ENCODE results near the gene RELA. TPM values are rescaled to one million over a fixed set of nuclear protein-coding genes. Genes with fewer than 3 reads are reported as not detected.

The RELA gene
- total RNA-seq, 2 experiments from 2014 or later: 76.9 to 109 TPM

DNA sequence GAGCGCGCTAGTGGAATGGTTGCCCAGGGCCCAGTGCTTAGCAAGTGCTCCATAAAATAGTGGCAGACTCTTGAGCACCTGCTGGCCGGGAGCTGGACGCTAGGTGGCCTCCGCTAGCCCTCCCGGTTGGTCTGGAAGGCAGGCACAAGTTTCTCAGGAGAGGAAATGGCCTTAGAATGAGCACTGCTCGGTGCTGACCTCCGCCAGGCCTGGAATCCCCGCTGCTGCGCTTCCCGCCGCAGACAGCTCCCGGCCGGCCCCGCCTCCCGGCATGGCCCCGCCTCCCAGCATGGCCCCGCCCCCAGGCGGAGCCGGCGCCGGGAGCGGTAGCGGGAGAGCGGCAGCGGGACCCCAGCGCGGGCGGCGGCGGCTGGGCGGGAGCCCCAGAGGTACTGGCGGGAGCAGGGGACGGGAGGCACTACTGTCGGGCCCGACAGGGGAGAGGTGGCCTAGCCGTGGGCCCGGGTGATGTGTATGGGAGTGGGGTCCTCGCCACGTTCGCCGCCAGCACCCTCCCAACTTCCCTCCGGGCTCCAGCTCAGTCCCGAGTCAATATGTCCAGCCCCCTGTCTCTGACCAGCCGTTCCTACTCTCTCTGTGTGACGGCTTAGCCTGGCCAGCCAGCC, 24.8 kb downstream of the RELA start, which contains the start of gene SIPA1:
TSS of gene SIPA1 (plus strand) at position 308 of the 626 bp plus-strand sequence. CDS start 2,821 bp downstream, outside the sequence.
- H3K27me3 Mint-ChIP-seq: no peaks in the 10 kb centered on the region
- peaks cover 43% of the 10 kb centered on the region for H3K36me3 Mint-ChIP-seq (ENCODE audit: low read depth)
- H3K9me3 Mint-ChIP-seq (ENCODE audit: low read depth): no peaks in the 10 kb centered on the region
- ATAC-seq (peak; percentile 67), DNase-seq (peak; percentile 86)
- peaks cover 43% of the 10 kb centered on the region for H3K4me1 Mint-ChIP-seq
- ChIA-PET POLR2A (interaction anchor here (0.7 to 3.2 kb wide), 5 partner anchors 15 to 82 kb away, joined by 3 to 18 read pairs (median 5); partner anchors contain the start of genes PCNX3 and RNASEH2C), CTCF (interaction anchor here (0.5 to 2.9 kb wide), 15 partner anchors 12 to 311 kb away, joined by 3 to 13 read pairs (median 3); partner anchors contain the start of genes FIBP, KAT5, MUS81 and PCNX3)
- H3K4me3 Mint-ChIP-seq: peak within 1 kb of the TSS; percentile 90
- intact Hi-C loops (cut with DNase I, micrococcal nuclease): loop anchor here (1.0 to 2.0 kb wide), 11 partner anchors 14 to 364 kb away; partner anchors contain the start of genes PCNX3 (in 2 of the 2), BANF1 (in 1 of the 2), CCDC85B (in 1 of the 2) and EIF1AD (in 1 of the 2)
- peak within 1 kb of the TSS; percentile 95 for H3K27ac Mint-ChIP-seq

DNA sequence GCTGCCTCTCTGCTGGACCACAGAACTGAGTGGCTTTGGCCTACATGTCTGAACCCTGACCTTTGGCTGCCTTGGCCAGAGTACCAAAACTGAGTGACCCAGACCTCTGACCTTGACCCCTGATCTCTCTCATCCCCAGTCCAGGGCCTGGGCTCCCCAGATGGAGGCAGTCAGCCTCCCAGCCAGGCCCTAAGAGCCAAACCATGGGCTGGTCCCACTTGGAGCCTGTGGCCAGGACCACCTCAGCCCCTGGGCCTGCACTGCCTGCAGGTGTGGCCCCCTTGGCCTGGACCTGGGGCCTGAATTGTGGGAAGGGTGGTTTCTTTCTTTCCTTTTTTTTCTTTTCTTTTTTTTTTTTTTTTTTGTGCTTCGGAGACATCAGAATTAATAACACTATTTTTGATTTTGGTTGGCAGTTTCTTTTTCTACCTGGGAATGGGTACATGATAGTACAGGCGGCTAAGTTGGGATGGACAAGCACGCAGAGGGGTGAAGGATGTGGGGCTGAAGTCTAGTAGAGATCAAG, 25.6 kb downstream of the RELA start:
- DNase-seq (no peak), ATAC-seq (no peak)
- Mint-ChIP-seq H3K36me3 (ENCODE audit: low read depth) (peaks cover 41% of the 10 kb centered on the region), H3K9me3 (ENCODE audit: low read depth) (no peaks in the 10 kb centered on the region), H3K4me3 (peak overlapping the region; percentile 90), H3K27me3 (no peaks in the 10 kb centered on the region), H3K4me1 (peaks cover 42% of the 10 kb centered on the region), H3K27ac (peak overlapping the region; percentile 82)
- ChIA-PET POLR2A (interaction anchor here (0.7 to 3.2 kb wide), 4 partner anchors 16 to 83 kb away, joined by 3 to 18 read pairs (median 7); partner anchors contain the start of genes PCNX3 and RNASEH2C), CTCF (interaction anchor here (0.7 to 2.9 kb wide), 6 partner anchors 11 to 251 kb away, joined by 3 to 13 read pairs (median 4); partner anchors contain the start of gene FIBP)
- intact Hi-C loops (cut with DNase I, micrococcal nuclease): no loop called here

DNA sequence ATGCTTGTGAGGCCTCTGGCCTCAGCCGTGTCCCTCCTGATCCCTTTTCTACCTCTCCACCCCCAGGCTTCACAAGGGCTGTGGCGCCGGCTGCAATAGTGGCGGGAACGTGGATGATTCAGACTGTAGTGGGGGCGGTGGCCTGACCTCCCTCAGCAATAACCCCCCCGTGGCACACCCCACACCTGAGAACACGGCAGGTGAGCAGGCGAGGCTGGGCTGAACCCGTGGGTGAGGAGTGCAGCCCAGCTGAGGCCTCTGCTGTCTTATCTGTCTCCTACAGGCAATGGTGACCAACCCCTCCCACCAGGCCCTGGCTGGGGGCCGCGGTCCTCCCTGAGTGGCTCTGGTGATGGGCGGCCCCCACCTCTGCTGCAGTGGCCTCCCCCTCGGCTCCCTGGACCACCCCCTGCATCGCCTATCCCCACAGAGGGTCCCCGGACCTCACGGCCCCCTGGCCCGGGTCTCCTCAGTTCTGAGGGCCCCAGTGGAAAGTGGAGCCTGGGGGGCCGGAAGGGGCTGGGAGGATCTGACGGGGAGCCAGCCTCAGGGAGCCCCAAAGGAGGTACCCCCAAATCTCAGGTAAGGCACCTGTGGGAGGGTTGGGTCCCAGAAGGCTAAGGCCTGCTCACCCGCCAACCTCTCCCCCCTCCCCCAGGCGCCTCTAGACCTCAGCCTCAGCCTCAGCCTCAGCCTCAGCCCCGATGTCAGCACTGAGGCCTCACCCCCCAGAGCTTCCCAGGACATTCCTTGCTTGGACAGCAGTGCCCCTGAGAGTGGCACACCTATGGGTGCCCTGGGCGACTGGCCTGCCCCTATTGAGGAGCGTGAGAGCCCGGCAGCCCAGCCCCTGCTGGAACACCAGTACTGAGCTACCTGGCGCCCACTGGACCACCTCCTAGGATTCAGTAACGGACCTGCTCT, 26.3 kb downstream of the RELA start:
- DNase-seq: no peak
- ChIA-PET CTCF (interaction anchor here (0.9 to 2.9 kb wide), 2 partner anchors 11 to 20 kb away, joined by 3 to 13 read pairs; no protein-coding TSS in a partner anchor), POLR2A (no interaction called here)
- Mint-ChIP-seq H3K36me3 (ENCODE audit: low read depth) (peaks cover 39% of the 10 kb centered on the region), H3K4me1 (peaks cover 35% of the 10 kb centered on the region), H3K9me3 (ENCODE audit: low read depth) (no peaks in the 10 kb centered on the region), H3K27me3 (no peaks in the 10 kb centered on the region), H3K27ac (peak overlapping the region; percentile 72), H3K4me3 (no peak overlapping the region)
- intact Hi-C loops (cut with DNase I, micrococcal nuclease): no loop called here
- no peak for ATAC-seq

DNA sequence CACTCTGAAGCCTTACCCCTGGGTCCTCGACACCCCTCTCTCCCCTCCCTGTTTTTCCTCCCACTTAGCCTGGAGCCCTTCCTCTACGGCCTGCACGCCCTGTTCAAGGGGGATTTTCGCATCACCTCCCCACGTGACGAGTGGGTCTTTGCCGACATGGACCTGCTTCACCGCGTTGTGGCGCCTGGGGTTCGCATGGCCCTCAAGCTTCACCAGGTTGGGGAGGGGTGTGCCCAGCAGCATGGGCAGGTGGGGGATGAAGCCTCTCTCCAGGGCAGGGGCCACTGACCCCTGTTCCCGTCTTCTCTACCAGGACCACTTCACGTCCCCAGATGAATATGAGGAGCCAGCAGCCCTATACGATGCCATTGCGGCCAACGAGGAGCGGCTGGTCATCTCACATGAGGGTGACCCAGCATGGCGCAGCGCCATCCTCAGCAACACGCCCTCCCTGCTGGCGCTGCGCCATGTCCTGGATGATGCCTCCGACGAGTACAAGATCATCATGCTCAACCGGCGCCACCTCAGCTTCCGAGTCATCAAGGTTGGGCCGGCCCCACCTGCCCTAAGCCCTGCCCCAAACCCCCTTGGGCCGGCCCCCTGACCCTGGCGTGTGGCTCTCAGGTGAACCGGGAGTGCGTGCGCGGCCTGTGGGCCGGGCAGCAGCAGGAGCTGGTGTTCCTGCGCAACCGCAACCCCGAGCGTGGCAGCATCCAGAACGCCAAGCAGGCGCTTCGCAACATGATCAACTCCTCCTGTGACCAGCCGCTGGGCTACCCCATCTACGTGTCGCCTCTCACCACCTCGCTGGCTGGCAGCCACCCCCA, 27.6 kb downstream of the RELA start:
- POLR2A ChIA-PET: no interaction called here
- Mint-ChIP-seq H3K27me3 (no peaks in the 10 kb centered on the region), H3K4me1 (peaks cover 28% of the 10 kb centered on the region), H3K9me3 (ENCODE audit: low read depth) (no peaks in the 10 kb centered on the region), H3K36me3 (ENCODE audit: low read depth) (peaks cover 34% of the 10 kb centered on the region), H3K27ac (peak overlapping the region; percentile 8), H3K4me3 (no peak overlapping the region)
- DNase-seq (no peak), ATAC-seq (no peak)
- intact Hi-C loops (cut with DNase I, micrococcal nuclease): no loop called here
- CTCF ChIA-PET: interaction anchor here (1.5 kb wide), 1 partner anchor 12 kb away, joined by 4 read pairs; no protein-coding TSS in a partner anchor

DNA sequence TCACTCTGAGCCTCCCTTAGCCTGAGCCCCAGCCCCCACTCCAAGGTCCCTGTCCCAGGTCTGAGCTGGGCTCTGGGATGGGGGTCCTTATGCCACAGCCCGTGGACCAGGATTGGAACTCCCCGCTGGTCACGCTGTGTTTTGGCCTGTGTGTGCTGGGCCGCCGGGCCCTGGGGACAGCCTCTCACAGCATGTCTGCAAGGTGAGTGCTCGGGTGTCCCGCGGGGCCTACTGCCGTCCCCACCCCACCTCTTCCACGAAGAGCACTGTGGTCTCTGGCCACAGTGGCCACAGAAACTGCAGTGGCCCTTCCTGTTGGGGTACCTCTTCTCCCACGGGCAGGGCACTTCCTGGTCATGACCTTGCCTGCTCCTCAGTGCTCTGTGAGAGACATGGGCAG, 28.3 kb downstream of the RELA start:
- intact Hi-C loops (cut with DNase I, micrococcal nuclease): no loop called here
- H3K9me3 Mint-ChIP-seq (ENCODE audit: low read depth): no peaks in the 10 kb centered on the region
- ATAC-seq: no peak
- DNase-seq: no peak
- H3K36me3 Mint-ChIP-seq (ENCODE audit: low read depth): peaks cover 28% of the 10 kb centered on the region
- peaks cover 22% of the 10 kb centered on the region for H3K4me1 Mint-ChIP-seq
- CTCF ChIA-PET: interaction anchor here (1.5 kb wide), 1 partner anchor 11 kb away, joined by 4 read pairs; no protein-coding TSS in a partner anchor
- H3K4me3 Mint-ChIP-seq: no peak overlapping the region
- POLR2A ChIA-PET: interaction anchor here (1.0 kb wide), 1 partner anchor 29 kb away, joined by 3 read pairs; no protein-coding TSS in a partner anchor
- H3K27ac Mint-ChIP-seq: no peak overlapping the region
- no peaks in the 10 kb centered on the region for H3K27me3 Mint-ChIP-seq

DNA sequence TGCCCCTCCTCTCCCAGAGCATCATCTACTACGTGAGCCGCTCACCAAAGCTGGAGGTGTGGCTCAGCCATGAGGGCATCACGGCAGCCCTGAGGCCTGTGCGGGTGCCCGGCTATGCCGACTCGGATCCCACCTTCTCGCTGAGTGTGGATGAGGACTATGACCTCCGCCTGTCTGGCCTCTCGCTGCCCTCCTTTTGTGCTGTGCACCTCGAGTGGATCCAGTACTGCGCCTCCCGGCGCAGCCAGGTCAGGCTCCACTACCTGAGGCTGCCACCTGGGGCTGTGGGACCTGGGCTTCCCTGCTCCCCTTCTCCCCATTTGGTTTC, 28.6 kb downstream of the RELA start:
- Mint-ChIP-seq H3K4me1 (peaks cover 19% of the 10 kb centered on the region), H3K27ac (peak overlapping the region; percentile 67), H3K4me3 (no peak overlapping the region), H3K27me3 (no peaks in the 10 kb centered on the region), H3K36me3 (ENCODE audit: low read depth) (peaks cover 32% of the 10 kb centered on the region), H3K9me3 (ENCODE audit: low read depth) (no peaks in the 10 kb centered on the region)
- DNase-seq (no peak), ATAC-seq (no peak)
- ChIA-PET POLR2A (interaction anchor here (0.6 to 1.0 kb wide), 2 partner anchors 29 to 986 kb away, joined by 3 read pairs; no protein-coding TSS in a partner anchor), CTCF (interaction anchor here (1.5 kb wide), 1 partner anchor 10 kb away, joined by 4 read pairs; no protein-coding TSS in a partner anchor)
- intact Hi-C loops (cut with DNase I, micrococcal nuclease): no loop called here

DNA sequence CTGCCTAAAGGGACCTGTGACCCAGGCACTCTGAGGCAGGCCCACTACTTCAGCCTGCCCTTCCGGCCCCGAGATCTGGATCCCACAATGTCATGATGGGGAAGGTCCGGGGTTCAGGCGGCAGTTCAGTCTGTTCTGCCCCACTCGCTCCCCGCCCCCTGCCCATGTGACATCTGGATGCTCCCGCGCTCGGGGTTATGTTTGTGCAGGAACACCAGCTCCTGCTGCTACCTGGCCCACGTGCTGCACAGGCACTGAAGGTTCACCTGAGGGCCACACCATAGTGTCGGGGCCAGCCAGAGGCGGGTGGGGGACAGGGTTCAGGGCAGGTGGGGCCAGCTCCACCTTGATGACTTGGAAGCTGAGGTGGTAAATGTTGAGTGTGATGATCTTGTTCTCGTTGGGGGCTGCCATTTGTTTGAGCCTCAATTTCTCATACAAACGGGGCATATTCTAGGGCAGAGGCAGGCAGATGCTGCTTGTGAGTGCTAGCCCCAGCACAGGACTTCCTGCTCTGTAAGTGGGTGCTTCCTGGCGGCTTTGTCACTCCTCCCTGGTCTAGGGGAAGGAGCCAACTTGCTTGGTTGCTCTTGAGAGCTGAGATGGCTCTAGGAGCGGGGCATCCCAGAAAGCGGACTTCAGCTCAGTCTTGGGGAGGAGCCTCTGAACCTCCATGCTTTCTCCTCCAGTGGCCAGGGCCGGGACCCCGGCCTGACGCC, 29.2 kb downstream of the RELA start:
- Mint-ChIP-seq H3K4me1 (peaks cover 14% of the 10 kb centered on the region), H3K27me3 (no peaks in the 10 kb centered on the region), H3K27ac (peak overlapping the region; percentile 67), H3K36me3 (ENCODE audit: low read depth) (peaks cover 30% of the 10 kb centered on the region), H3K9me3 (ENCODE audit: low read depth) (no peaks in the 10 kb centered on the region), H3K4me3 (no peak overlapping the region)
- POLR2A ChIA-PET: interaction anchor here (0.6 to 1.4 kb wide), 5 partner anchors 11 to 987 kb away, joined by 3 to 6 read pairs (median 3); partner anchors contain the start of gene FIBP
- CTCF ChIA-PET: interaction anchor here (0.9 to 1.5 kb wide), 2 partner anchors 10 to 25 kb away, joined by 3 to 4 read pairs; no protein-coding TSS in a partner anchor
- DNase-seq (no peak), ATAC-seq (no peak)
- intact Hi-C loops (cut with DNase I, micrococcal nuclease): no loop called here

DNA sequence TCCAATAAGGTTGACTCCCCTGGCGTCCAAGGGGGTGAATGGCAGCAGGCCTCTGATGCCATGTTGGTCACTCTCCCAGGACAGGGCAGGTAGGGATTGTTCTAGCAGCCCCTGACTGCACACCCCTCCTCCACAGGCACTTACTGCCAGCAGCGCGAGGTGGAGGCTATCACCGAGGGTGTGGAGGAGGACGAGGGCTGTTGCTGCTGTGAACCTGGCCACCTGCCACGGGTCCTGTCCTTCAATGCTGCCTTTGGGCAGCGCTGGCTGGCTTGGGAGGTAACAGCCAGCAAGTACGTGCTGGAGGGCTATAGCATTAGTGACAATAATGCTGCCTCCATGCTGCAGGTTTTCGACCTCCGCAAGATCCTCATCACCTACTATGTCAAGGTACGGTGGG, 32.5 kb downstream of the RELA start:
- peaks cover 4% of the 10 kb centered on the region for H3K4me1 Mint-ChIP-seq
- ChIA-PET CTCF (interaction anchor here (1.2 kb wide), 1 partner anchor 150 kb away, joined by 4 read pairs; no protein-coding TSS in a partner anchor), POLR2A (no interaction called here)
- intact Hi-C loops (cut with DNase I, micrococcal nuclease): no loop called here
- ATAC-seq (no peak), DNase-seq (no peak)
- H3K9me3 Mint-ChIP-seq (ENCODE audit: low read depth): no peaks in the 10 kb centered on the region
- no peak overlapping the region for H3K27ac Mint-ChIP-seq
- H3K36me3 Mint-ChIP-seq (ENCODE audit: low read depth): peaks cover 42% of the 10 kb centered on the region
- no peaks in the 10 kb centered on the region for H3K27me3 Mint-ChIP-seq
- no peak overlapping the region for H3K4me3 Mint-ChIP-seq

DNA sequence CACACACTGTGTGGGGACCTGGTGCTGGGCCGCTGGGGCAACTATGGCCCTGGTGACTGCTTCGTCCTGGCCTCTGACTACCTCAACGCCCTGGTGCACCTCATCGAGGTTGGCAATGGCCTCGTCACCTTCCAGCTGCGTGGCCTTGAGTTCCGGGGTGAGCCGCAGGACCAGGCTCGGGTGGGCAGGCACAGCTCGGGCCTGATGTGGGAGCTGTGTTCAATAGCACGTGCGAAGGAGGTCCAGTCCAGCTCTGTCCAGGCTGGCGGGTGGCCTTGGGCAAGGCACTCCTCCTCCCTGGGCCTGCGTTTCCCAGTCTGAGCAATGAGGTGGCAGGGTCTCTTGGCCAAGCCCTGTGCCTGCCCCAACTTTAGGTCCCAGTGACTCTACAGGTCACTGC, 33.1 kb downstream of the RELA start:
- intact Hi-C loops (cut with DNase I, micrococcal nuclease): no loop called here
- DNase-seq (no peak), ATAC-seq (no peak)
- Mint-ChIP-seq H3K27ac (no peak overlapping the region), H3K36me3 (ENCODE audit: low read depth) (peaks cover 42% of the 10 kb centered on the region), H3K4me1 (peaks cover 4% of the 10 kb centered on the region), H3K4me3 (no peak overlapping the region), H3K9me3 (ENCODE audit: low read depth) (no peaks in the 10 kb centered on the region), H3K27me3 (no peaks in the 10 kb centered on the region)
- CTCF ChIA-PET: no interaction called here
- POLR2A ChIA-PET: no interaction called here

DNA sequence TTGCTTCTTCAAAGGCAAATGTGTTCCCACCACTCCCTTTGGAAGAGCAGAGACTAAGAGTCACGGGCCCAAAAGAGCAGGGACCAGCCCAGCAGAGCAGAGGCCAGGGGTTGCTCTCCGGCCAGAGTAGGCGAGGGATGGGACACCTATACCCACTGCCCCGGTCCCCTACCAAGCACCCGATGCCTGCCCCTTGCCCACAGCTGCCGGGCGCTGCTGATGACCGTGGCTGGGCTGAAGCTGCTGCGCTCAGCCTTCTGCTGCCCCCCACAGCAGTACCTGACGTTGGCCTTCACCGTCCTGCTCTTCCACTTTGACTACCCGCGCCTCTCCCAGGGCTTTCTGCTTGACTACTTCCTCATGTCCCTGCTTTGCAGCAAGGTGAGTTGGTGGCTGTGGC, 35.5 kb downstream of the RELA start:
- CTCF ChIA-PET: interaction anchor here (0.7 to 2.9 kb wide), 3 partner anchors 11 to 143 kb away, joined by 4 to 13 read pairs (median 7); partner anchors contain the start of gene SIPA1
- Mint-ChIP-seq H3K27me3 (no peaks in the 10 kb centered on the region), H3K4me1 (no peaks in the 10 kb centered on the region), H3K36me3 (ENCODE audit: low read depth) (peaks cover 48% of the 10 kb centered on the region), H3K9me3 (ENCODE audit: low read depth) (no peaks in the 10 kb centered on the region), H3K4me3 (no peak overlapping the region), H3K27ac (no peak overlapping the region)
- no peak for ATAC-seq
- POLR2A ChIA-PET: no interaction called here
- intact Hi-C loops (cut with DNase I, micrococcal nuclease): loop anchor here in 1 of 2 experiments (2.0 kb wide), 1 partner anchor 362 kb away; no protein-coding TSS in a partner anchor
- no peak for DNase-seq
